Activated CD4-positive, alpha-beta T cell treated with anti-CD3 and anti-CD28 coated beads for 36 hours (primary cell): ENCODE measurements around the gene CHST15. TPM values are rescaled to one million over a fixed set of nuclear protein-coding genes. Genes with fewer than 3 reads are reported as not detected.

Experiments
- total RNA-seq, 2 experiments: library from RNA; stranded (reverse); gene quantifications; one replicate each; pipeline ENCODE4 v1.2.3, GENCODE V29; 2021

CHST15 gene
- total RNA-seq, 2 experiments from 2014 or later = 0.40 to 0.43 TPM

Other genes starting within 250 kb of the CHST15 start
- gene CPXM2, start 201.8 kb downstream of the CHST15 start, total RNA-seq = not detected